Measurements from ENCODE around the gene HPF1. TPM values are rescaled to one million over a fixed set of nuclear protein-coding genes. Genes with fewer than 3 reads are reported as not detected.

The HPF1 gene
- total RNA-seq, 4 donors from 2014 or later, result 12.2 to 28.7 (median 20.5) TPM

DNA sequence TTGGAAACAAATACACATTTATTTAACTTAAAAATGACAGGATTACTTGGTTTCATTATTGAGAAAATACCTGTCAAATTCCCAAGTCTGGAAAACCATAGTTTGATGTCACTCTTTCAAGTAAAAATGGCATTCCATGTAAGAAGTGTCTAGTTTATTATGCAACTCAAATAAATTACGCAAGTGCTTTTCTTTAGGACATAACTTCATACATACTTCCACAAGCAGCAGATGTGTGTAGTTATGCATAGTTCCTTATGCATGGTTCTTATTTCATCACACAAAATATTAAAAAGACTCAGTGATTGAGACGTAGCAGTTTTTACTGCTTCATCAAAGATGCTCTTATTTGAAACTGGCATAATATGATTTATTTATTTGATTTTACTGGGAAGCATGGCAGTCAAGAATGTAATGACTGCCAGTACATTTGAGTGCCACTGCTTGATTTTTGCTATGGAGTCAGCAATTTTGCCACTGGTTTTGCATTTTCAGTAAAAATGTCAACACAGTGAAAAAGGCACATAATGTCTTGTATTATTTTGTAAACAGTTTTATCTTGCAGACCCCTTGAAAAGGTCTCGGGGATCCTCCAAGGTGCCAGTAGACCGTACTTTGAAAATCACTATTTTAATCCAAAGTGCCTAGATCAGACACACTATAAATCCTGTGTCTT is 75.2 kb downstream of the HPF1 start:
- H3K9me3 ChIP-seq, result no peaks in the 10 kb centered on the region
- TF ChIP-seq EP300 (IDR thresholded peaks at IDR 0.05) (no peak), POLR2A (IDR thresholded peaks at IDR 0.05) (no peak), POLR2AphosphoS5 (IDR thresholded peaks at IDR 0.05) (no peak)
- TF ChIP-seq, protein P1, sequence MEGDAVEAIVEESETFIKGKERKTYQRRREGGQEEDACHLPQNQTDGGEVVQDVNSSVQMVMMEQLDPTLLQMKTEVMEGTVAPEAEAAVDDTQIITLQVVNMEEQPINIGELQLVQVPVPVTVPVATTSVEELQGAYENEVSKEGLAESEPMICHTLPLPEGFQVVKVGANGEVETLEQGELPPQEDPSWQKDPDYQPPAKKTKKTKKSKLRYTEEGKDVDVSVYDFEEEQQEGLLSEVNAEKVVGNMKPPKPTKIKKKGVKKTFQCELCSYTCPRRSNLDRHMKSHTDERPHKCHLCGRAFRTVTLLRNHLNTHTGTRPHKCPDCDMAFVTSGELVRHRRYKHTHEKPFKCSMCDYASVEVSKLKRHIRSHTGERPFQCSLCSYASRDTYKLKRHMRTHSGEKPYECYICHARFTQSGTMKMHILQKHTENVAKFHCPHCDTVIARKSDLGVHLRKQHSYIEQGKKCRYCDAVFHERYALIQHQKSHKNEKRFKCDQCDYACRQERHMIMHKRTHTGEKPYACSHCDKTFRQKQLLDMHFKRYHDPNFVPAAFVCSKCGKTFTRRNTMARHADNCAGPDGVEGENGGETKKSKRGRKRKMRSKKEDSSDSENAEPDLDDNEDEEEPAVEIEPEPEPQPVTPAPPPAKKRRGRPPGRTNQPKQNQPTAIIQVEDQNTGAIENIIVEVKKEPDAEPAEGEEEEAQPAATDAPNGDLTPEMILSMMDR (IDR thresholded peaks at IDR 0.05), result no peak
- H3K27me3 ChIP-seq, result no peaks in the 10 kb centered on the region
- peaks cover 22% of the 10 kb centered on the region for H3K36me3 ChIP-seq
- H3K4me1 ChIP-seq, result no peaks in the 10 kb centered on the region
- no peak for DNase-seq (ENCODE audit: low spot score in 2 of 2)
- no peak overlapping the region for H3K27ac ChIP-seq
- no peak overlapping the region for H3K4me3 ChIP-seq
- WGBS, result 92% methylated on average over 4 of the region's 4 CpGs

Other genes starting within 250 kb of the HPF1 start
- gene NEK1, start 145.4 kb downstream of the HPF1 start, total RNA-seq, result 10 to 100 TPM in 1 of 4 donors, 1 to 10 TPM in 3; 6.0 to 11.1 (median 6.7) TPM
- gene CLCN3, start 137.4 kb downstream of the HPF1 start, total RNA-seq, result 10 to 100 TPM; 43.7 to 58.5 (median 51.7) TPM

Data from suprapubic skin (tissue), 4 donors.